Thoracic aorta (tissue), 2 donors: ENCODE measurements around the gene PITPNM3. TPM values are rescaled to one million over a fixed set of nuclear protein-coding genes. Genes with fewer than 3 reads are reported as not detected.

Experiments
- ATAC-seq: fragments of 150-250 bp; one replicate; pipeline ENCODE4 v1.8.0; 2017; ENCODE audit warnings: low read depth; ENCODE audit not compliant: insufficient number of reproducible peaks, low FRiP score
- DNase-seq: peaks from one replicate; pipeline ENCODE4 v3.0.0-alpha.2; 2020; ENCODE audit warnings: low spot score
- H3K27ac ChIP-seq, 2 donors: fragments of 200-600 bp; sonication (generic); 1 replicate in 1 of 2; 2 replicates in 1 of 2; pipeline ENCODE4 v1.5.1; 2016; ENCODE audit warnings: mild to moderate bottlenecking in 2 of 2, moderate library complexity in 2 of 2
- H3K27me3 ChIP-seq: fragments of 200-600 bp; sonication (generic); replicated peaks from 2 replicates; pipeline ENCODE4 v1.6.0; 2016; ENCODE audit warnings: mild to moderate bottlenecking; ENCODE audit not compliant: insufficient read depth
- H3K36me3 ChIP-seq: fragments of 200-600 bp; sonication (generic); one replicate; pipeline ENCODE4 v1.5.1; 2016
- H3K4me1 ChIP-seq, 2 donors: fragments of 200-600 bp; sonication (generic); 1 replicate in 1 of 2; 2 replicates in 1 of 2; pipeline versions ENCODE4 v1.5.1 to v1.6.0; 2016; ENCODE audit warnings: low read depth in 2 of 2, mild to moderate bottlenecking in 1 of 2; ENCODE audit not compliant: control insufficient read depth in 1 of 2
- H3K4me3 ChIP-seq: fragments of 200-600 bp; sonication (generic); 2 replicates; pipeline ENCODE4 v1.5.1; 2016; ENCODE audit warnings: mild to moderate bottlenecking
- H3K9me3 ChIP-seq: fragments of 200-600 bp; sonication (generic); 2 replicates; pipeline ENCODE4 v1.5.1; 2016
- CTCF ChIP-seq: fragments of 200-600 bp; sonication (generic); IDR thresholded peaks from one replicate; pipeline ENCODE4 v1.5.1; 2019; ENCODE audit warnings: antibody characterized with exemption
- total RNA-seq, 2 donors: library from RNA; depleted of rRNA; stranded (reverse); fragments of >200 nt; gene quantifications; one replicate each; pipeline versions ENCODE4 v1.1.0 to v1.2.3, GENCODE V29; 2016

PITPNM3 gene
- total RNA-seq, 2 donors from 2014 or later = 1.8 to 3.1 TPM

DNA sequence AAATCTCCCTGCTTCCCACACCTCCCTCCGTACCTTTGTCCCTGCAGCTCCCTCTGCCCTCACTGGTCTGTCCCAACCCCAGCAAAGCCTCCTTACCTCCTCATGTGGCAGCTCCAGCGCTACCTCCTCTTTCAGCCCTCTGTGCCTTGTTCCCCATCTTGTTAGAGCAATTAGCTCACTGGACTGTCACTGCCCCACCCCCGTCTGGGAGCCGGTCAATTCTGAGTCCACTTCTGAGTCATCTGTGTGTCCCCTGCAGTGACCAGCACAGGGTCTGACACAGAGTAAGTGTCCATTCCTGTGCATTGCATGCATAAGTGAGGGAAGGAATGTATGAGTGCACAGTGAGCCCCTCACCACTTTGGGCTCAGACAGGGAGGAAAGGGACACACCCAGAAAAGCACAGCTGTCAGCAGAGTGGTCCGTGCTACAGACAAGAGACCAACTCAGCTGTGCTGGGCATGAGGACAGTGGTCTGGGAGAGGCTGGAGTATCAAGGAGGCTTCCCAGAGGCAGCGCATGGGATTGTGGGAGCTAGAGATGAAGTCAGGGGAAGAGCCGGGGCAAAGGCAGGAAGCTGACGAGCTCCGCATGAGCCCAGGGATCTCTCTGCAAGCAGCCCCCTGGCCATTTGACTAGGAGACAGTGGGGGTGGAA is 45.9 kb downstream of the PITPNM3 start:
- H3K36me3 ChIP-seq = no peaks in the 10 kb centered on the region
- DNase-seq (no peak), ATAC-seq (no peak)
- no peak for TF ChIP-seq CTCF
- no peak overlapping the region for H3K4me3 ChIP-seq
- H3K4me1 ChIP-seq = no peaks in the 10 kb centered on the region
- no peaks in the 10 kb centered on the region for H3K9me3 ChIP-seq
- no peak overlapping the region for H3K27ac ChIP-seq
- no peaks in the 10 kb centered on the region for H3K27me3 ChIP-seq

- Histone ChIP-seq H3K36me3 (no peaks in the 10 kb centered on the region), H3K9me3 (no peaks in the 10 kb centered on the region), H3K27me3 (no peaks in the 10 kb centered on the region), H3K4me1 (no peaks in the 10 kb centered on the region), H3K27ac (no peak overlapping the region), H3K4me3 (no peak overlapping the region)
- no peak for DNase-seq
- no peak for TF ChIP-seq CTCF
- no peak for ATAC-seq
Measured at GRCh38 chr17:6509921-6510320, 46.4 kb downstream of the PITPNM3 start.

- Histone ChIP-seq H3K27ac (no peak overlapping the region), H3K4me3 (no peak overlapping the region), H3K9me3 (no peaks in the 10 kb centered on the region), H3K27me3 (no peaks in the 10 kb centered on the region), H3K4me1 (no peaks in the 10 kb centered on the region), H3K36me3 (no peaks in the 10 kb centered on the region)
- DNase-seq = no peak
- TF ChIP-seq CTCF = no peak
- no peak for ATAC-seq
Measured at GRCh38 chr17:6509031-6509771, 47.2 kb downstream of the PITPNM3 start.

DNA sequence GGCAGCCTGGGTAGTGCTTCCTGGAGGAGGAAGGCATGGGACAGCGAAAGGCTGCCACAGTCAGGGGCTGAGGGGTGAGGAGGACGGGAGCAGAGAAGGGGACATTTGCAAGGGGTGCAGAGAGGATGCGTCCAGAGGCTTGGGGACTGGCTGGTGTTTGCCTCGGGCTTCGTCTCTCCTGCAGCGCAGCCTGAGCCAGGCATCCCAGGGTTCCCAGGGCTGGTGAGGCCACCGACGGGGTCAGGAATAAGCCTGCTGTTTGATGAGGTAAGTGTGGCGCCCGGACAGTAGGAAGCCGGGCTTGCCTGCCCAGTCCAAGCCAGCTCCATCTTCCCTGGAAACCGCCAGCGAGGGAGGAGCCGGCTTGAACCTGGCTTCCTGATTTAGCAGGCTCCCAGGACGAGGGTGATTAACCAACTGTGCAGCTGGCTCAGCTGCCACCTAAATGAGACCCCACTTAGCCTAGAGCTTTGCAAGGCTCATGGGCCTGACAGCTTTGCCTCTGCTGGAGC is 47.8 kb downstream of the PITPNM3 start:
- Histone ChIP-seq H3K27me3 (no peaks in the 10 kb centered on the region), H3K4me3 (no peak overlapping the region), H3K27ac (no peak overlapping the region), H3K9me3 (no peaks in the 10 kb centered on the region), H3K36me3 (no peaks in the 10 kb centered on the region), H3K4me1 (no peaks in the 10 kb centered on the region)
- TF ChIP-seq CTCF = no peak
- DNase-seq (no peak), ATAC-seq (no peak)

DNA sequence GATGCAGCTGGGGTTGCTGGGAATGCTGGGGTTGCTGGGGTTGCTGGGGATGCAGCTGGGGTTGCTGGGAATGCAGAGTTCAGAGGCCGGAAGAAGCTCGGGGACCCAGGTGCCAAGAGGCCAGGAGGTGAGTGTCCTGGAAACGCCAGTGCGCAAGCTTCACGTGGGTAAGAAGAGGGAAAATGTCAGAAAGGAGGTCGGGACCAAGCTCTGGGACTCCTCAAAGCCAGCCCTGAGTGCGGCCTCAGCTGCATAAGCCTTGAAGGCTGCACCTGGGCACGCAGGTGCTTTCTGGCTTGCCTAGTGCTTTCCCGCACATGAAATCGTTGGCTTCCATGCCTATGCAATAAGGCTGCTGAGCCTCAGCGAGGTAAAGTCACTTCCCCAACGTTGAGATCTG is 48.3 kb downstream of the PITPNM3 start:
- no peaks in the 10 kb centered on the region for H3K27me3 ChIP-seq
- no peaks in the 10 kb centered on the region for H3K9me3 ChIP-seq
- H3K4me1 ChIP-seq = no peaks in the 10 kb centered on the region
- no peak overlapping the region for H3K4me3 ChIP-seq
- no peak for TF ChIP-seq CTCF
- DNase-seq (no peak), ATAC-seq (no peak)
- H3K27ac ChIP-seq = no peak overlapping the region
- H3K36me3 ChIP-seq = no peaks in the 10 kb centered on the region
